OCI-LY7 (cell line): Measurements from ENCODE around the gene CTNND2. TPM values are rescaled to one million over a fixed set of nuclear protein-coding genes. Genes with fewer than 3 reads are reported as not detected.
"Not testable (repeated sequence)": the region's sequence is repeated elsewhere in the genome, so short reads cannot be mapped to it uniquely, and the experiment has no call there.

Experiments
- BruUV-seq: library from RNA; stranded (reverse); fragments of 400-500 nt; replicated peaks from 2 replicates; lab custom pipeline; 2021; lab: Mats Ljungman, UMichigan
- CTCF ChIA-PET: fragments of 300-600 bp; sonication (Branson Sonifier 250); formaldehyde crosslinking; loops from one replicate; lab custom pipeline; 2022; ENCODE audit warnings: antibody characterized with exemption; ENCODE audit not compliant: unreplicated experiment; lab: Charles Lee
- POLR2A ChIA-PET: fragments of 300-600 bp; sonication (Branson Sonifier 250); formaldehyde crosslinking; loops from one replicate; lab custom pipeline; 2022; ENCODE audit warnings: antibody characterized with exemption; lab: Charles Lee
- DNase-seq: peaks from one replicate; pipeline ENCODE4 v3.0.0-alpha.2; 2015; ENCODE audit warnings: low spot score
- H2AFZ ChIP-seq: fragments of 200-600 bp; sonication (generic), shearing (Covaris generic); 2 replicates; pipeline ENCODE4 v1.6.1; 2014; ENCODE audit warnings: mild to moderate bottlenecking, antibody characterized with exemption, low read length, moderate library complexity
- H3K27ac ChIP-seq: fragments of 200-600 bp; sonication (generic); 2 replicates; pipeline ENCODE4 v1.5.1; 2014; ENCODE audit warnings: mixed run types, low read depth, mild to moderate bottlenecking, moderate library complexity, low read length, inconsistent platforms; ENCODE audit not compliant: poor library complexity, severe bottlenecking
- H3K36me3 ChIP-seq: fragments of 200-600 bp; sonication (generic); 2 replicates; pipeline ENCODE4 v1.6.1; 2014; ENCODE audit warnings: mild to moderate bottlenecking, antibody characterized with exemption, low read length, moderate library complexity, mixed read lengths; ENCODE audit not compliant: insufficient read depth
- H3K4me1 ChIP-seq: fragments of 200-600 bp; sonication (generic); 2 replicates; pipeline ENCODE4 v1.5.1; 2014; ENCODE audit warnings: mild to moderate bottlenecking, low read length; ENCODE audit not compliant: insufficient read depth, poor library complexity, severe bottlenecking
- H3K4me2 ChIP-seq: fragments of 200-600 bp; sonication (generic); 2 replicates; pipeline ENCODE4 v1.6.1; 2014; ENCODE audit warnings: mild to moderate bottlenecking, low read length
- H3K4me3 ChIP-seq: fragments of 200-600 bp; sonication (generic); 2 replicates; pipeline ENCODE4 v1.5.1; 2014; ENCODE audit warnings: mild to moderate bottlenecking, low read depth, low read length; ENCODE audit not compliant: poor library complexity, severe bottlenecking
- H3K79me2 ChIP-seq: fragments of 200-600 bp; sonication (generic); 2 replicates; pipeline ENCODE4 v1.6.1; 2016; ENCODE audit warnings: low read depth, mild to moderate bottlenecking, low read length, moderate library complexity, mixed read lengths; ENCODE audit not compliant: insufficient read depth
- H3K9me2 ChIP-seq: fragments of 200-600 bp; sonication (generic); 2 replicates; pipeline ENCODE4 v1.6.1; 2016; ENCODE audit warnings: mild to moderate bottlenecking, low read length, mixed read lengths; ENCODE audit not compliant: insufficient read depth
- H3K9me3 ChIP-seq: fragments of 200-600 bp; sonication (generic); 2 replicates; pipeline ENCODE4 v1.6.1; 2014; ENCODE audit warnings: mild to moderate bottlenecking, mixed run types, low read length, mixed read lengths
- H4K20me1 ChIP-seq: fragments of 200-600 bp; sonication (generic); 2 replicates; pipeline ENCODE4 v1.6.1; 2014; ENCODE audit warnings: mild to moderate bottlenecking, antibody characterized with exemption, low read length, moderate library complexity, mixed read lengths; ENCODE audit not compliant: insufficient read depth
- CTCF ChIP-seq: fragments of 200-600 bp; sonication (generic); conservative IDR thresholded peaks from 2 replicates; pipeline ENCODE4 v1.5.1; 2014; ENCODE audit warnings: mild to moderate bottlenecking, antibody characterized with exemption, low read length, moderate library complexity, mixed read lengths
- EZH2phosphoT487 ChIP-seq: fragments of 200-600 bp; sonication (generic); IDR thresholded peaks from 2 replicates; pipeline ENCODE4 v1.6.1; 2018; ENCODE audit warnings: low read depth, borderline replicate concordance, mild to moderate bottlenecking, mixed run types, antibody characterized with exemption, low read length, moderate library complexity, mixed read lengths
- intact Hi-C: fragments of 100-400 bp; cut with micrococcal nuclease; formaldehyde crosslinking; loops from one replicate; pipeline ENCODE4 v1.10.0; 2022; ENCODE audit not compliant: unreplicated experiment
- total RNA-seq, 2 experiments: library from RNA; depleted of rRNA in 1 of 2; stranded (reverse); fragments of >200 nt in 1 of 2; shearing (Covaris generic) in 1 of 2; gene quantifications; 2 replicates each; pipeline ENCODE4 v1.2.3, GENCODE V29; 2014 to 2022

CTNND2 gene
- total RNA-seq, 2 experiments from 2014 or later: not detected

- TF ChIP-seq EZH2phosphoT487 (no peak), CTCF (no peak)
- Histone ChIP-seq H3K9me2 (no peaks in the 10 kb centered on the region), H3K4me1 (no peaks in the 10 kb centered on the region), H3K4me3 (no peak overlapping the region), H3K27ac (no peak overlapping the region), H3K9me3 (0 out of 2 replicates have a peak, but pooled peaks cover 8% of the 10 kb centered on the region), H2AFZ (no peak overlapping the region), H3K4me2 (no peak overlapping the region), H3K79me2 (no peaks in the 10 kb centered on the region), H3K36me3 (no peaks in the 10 kb centered on the region), H4K20me1 (no peaks in the 10 kb centered on the region)
- CTCF ChIA-PET: no interaction called here
- POLR2A ChIA-PET: no interaction called here
- no peak for DNase-seq
- no TSS peak for BruUV-seq
- intact Hi-C loops: no loop called here
Measured at GRCh38 chr5:11415751-11416150, 488.5 kb downstream of the CTNND2 start.

GRCh38 chr5:11414732-11415131, 489.5 kb downstream of the CTNND2 start:
- BruUV-seq, intact Hi-C loops, H3K27ac ChIP-seq, CTCF ChIA-PET, H3K79me2 ChIP-seq, H3K36me3 ChIP-seq, POLR2A ChIA-PET, H3K9me3 ChIP-seq, H3K4me2 ChIP-seq, H3K4me3 ChIP-seq, H4K20me1 ChIP-seq, H2AFZ ChIP-seq, H3K9me2 ChIP-seq, DNase-seq, H3K4me1 ChIP-seq: not testable (repeated sequence)

- intact Hi-C loops: no loop called here
- no peak overlapping the region for H3K27ac ChIP-seq
Measured at GRCh38 chr5:11411621-11412020, 492.6 kb downstream of the CTNND2 start.

More at GRCh38 chr5:11411621-11412020, 492.6 kb downstream of the CTNND2 start:
- no peaks in the 10 kb centered on the region for H3K9me2 ChIP-seq
- no peaks in the 10 kb centered on the region for H3K9me3 ChIP-seq
- no peak overlapping the region for H3K4me3 ChIP-seq
- H2AFZ ChIP-seq: no peak overlapping the region
- no TSS peak for BruUV-seq
- H3K4me2 ChIP-seq: no peak overlapping the region
- no peaks in the 10 kb centered on the region for H3K36me3 ChIP-seq
- no peaks in the 10 kb centered on the region for H3K79me2 ChIP-seq
- ChIA-PET CTCF (no interaction called here), POLR2A (no interaction called here)
- no peaks in the 10 kb centered on the region for H3K4me1 ChIP-seq
- no peak for DNase-seq
- no peaks in the 10 kb centered on the region for H4K20me1 ChIP-seq
- no peak for TF ChIP-seq EZH2phosphoT487
- TF ChIP-seq CTCF: no peak
